GM21423 (cell line): ENCODE measurements around the gene HSBP1L1.
A peak's percentile ranks its signal among the peaks of the same experiment; 100 is the strongest.

ENCODE experiments used
- ATAC-seq: cut with Tn5 transposase; IDR thresholded peaks from one replicate; pipeline ENCODE4 v1.9.1; 2021; ENCODE audit warnings: mild to moderate bottlenecking, moderate library complexity; ENCODE audit not compliant: unreplicated experiment

The HSBP1L1 gene

DNA sequence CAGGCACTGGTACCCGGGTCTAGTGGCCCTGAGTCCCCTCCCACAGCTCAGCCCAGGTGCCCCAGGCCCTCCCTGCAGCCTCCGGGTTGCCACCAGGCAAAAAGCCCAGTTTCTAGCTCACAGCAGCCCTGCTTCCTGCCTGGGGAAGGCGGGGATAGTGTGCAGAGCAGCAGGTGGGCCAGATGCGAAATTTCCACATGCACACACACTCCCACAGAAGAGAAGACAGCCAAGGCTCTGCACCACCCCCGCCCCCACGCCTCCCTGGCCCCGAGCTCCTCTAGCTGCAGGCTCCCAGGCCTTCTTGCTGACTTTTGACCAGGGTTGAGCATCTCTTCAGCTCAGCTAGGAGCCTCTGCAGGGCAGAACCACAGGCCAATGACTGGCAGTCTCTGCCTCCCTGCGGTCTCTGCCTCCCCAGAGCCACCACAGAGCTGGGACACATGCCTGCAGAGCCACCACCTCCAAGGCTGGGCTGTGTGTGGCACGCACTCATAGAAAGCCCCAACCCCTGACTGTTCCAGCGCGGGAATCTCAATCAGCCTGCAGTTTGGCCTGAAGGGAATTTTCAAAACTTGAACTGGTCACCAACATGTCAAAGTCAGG lies 20.2 kb upstream of the HSBP1L1 start:
- no peak for ATAC-seq

DNA sequence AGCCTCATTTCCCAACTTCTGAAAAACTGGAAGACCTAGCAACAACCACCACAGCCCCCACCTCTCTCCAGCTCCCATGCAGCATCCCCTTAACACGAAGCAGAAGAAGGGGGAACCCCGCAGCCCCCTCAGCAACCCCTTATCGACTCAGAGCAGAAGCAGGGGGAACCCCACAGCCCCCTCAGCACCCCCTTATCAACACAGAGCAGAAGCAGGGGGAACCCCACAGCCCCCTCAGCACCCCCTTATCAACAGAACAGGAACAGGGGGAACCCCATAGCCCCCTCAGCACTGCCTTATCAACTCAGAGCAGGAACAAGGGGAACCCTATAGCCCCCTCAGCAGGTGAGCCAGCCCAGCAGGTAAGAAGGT lies 19.7 kb upstream of the HSBP1L1 start:
- ATAC-seq: no peak

DNA sequence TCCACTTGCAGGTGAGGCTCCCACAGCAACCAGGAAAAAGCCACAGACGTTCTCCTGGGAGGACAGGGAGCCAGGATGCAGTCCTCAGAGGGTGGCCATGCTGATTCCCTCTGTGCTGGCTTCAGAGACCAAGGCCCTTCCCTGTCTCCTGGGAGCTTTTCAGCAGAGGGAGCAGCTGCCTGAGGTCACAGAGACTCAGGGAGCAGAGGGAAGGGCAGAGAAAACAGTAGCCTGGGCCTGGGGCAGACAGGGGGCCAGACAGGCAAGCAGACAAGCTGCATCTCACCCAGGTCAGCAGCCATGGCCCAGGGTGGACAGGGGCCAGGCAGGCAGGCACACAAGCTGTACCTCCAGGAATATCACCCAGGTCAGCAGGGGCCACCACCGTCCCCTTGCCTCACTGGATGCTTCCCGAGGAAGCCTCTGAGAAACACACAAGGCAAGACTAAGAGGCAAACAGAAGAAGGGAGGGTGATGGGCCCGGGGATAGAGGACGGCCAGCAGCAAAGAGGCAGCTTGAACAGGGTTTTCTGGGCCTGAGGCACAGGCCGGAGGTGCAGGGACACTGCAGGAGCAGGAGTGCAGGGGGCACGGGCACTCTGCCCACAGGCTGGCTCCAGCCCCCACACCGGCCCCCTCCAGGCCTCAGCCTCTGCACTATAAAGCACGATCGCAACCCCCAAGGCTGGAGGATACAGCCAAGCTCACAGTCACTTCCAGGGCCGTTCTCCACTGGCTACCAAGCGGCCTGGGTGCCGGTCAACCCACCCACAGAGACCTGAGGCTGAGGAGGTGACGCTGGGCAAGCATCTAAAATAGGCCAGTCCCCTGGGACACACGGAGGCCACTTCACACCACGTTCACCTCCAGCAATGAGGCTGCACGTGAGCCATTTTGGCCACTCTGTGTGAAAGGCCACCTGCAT lies 19.1 kb upstream of the HSBP1L1 start:
- ATAC-seq: no peak

DNA sequence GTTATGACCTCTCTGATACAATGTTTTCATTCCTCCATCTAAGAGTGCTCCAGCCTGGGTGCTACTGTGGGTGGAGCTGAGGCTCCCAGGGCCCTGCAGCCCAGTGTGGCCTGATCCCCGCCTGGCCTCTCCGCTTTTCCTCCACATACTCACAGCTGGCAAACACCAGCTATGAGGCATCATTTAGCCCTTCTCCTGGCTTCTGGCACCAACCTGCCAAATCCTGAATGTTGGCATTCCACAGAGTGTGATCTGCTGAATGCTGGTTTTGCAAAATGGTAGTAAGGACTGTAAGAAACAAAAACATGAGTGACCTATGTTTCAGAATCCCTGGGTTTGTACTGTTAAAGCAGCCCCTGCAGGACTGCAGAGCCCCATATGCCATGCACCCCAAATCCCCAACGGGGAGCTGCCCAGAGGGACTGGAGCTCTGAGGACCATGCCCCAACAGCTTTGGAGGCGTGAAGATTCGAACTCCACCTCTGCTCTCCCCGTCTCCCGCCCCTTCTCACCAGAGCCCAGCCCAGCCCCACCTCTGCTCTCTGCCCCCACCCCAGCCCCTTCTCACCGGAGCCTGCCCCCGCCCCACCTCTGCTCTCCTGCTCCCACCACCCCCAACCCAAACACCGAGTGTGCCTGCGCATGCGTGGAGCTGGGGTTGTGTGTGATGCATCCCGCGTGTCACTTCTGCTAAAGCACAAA lies 17.2 kb upstream of the HSBP1L1 start:
- ATAC-seq: no peak

DNA sequence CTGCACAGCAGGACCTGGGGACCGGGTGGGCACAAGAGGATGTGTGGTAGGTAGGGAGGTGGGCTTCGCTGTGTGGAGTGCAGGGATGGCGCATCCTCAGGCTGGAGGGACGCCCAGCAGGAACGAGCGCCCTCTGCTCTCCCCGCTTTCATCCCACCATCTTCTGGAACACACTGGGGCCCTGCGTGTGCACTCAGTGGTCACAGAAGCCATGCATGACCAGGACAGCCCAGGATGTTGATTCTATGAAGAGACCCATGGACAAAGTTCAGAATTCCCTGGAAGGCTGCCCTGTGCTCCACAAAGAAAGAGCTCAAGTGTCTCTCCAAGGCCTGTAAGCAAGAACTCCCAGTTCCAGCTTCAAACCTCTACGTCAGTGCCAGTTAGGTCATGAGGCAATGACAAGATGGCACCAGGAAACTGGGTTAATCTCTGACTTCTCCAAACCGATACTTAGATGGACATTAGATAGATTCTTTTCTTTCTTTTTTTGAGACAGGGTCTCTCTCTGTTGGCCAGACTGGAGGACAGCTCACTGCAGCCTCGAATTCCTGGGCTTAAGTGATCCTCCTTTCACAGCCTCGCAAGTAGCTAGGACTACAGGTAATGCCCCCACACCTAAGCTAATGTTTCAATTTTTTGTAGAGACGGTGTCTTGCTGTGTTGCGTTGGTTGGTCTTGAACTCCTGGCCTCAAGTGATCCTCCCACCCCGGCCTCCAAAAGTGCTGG lies 16.4 kb upstream of the HSBP1L1 start:
- ATAC-seq: no peak

DNA sequence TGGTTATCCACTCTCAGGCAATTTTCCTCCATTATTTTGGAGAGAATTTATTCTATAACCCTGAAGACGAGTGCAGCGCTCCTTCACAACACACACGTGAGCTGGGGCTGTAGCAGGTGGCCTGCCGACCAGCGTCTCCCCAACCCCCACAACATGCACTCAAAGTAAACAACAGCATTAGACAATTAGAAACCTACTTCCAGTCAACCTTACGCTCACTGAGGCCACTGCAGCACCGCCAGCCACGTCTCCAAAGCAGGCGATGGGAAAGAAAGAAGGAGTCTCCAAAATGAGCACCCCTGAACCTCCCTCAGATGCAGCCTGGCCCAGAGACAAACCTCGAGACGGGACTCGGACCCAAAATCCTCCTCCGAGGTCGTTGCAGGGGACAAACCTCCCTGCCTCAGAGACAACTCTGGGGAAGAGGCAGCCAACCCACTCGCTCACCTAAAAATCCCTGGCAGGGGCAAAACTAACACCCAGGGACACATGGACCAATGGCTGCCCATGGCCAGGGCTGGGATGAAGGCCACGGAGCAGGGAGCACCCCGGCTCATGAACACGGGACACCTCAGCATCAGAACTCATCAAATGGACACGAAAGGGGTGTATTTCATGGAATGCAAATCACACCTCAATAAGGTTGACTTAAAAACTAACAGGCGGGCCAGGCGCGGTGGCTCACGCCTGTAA lies 15.6 kb upstream of the HSBP1L1 start:
- no peak for ATAC-seq

DNA sequence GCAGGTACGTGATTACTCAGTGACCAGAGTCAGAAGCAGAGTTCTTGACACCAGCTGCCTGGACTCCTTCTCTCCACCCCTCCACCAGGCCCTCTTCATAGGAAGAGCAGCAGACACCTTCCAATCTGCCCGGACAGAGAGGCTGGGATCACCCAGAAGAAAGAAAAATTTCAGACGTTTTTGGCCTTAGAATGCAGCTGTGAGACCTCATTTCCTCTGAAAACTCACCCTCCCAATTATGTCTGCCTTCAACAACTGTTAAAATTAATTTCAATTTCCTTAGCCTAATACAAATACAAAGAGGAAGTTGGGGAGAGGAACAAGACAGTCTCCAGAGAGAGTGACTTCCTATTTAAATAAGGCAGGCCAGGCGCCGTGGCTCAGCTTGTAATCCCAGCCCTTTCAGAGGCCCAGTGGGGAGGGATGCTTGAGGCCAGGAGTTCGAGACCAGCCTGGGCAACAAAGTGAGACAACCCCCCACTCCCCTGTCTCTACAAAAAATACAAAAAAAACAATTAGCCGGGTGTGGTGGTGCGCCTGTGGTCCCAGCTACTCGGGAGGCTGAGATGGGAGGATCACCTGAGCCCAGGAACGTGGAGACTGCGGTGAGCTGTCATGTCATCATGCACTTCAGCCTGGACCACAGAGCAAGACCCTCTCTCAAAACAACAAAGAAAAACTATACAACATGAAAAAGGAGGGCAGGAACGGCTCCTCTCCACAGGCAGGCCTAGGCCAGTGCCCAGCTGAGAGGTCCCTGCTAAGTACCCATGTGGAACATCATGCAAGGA lies 14.6 kb upstream of the HSBP1L1 start:
- ATAC-seq: no peak

DNA sequence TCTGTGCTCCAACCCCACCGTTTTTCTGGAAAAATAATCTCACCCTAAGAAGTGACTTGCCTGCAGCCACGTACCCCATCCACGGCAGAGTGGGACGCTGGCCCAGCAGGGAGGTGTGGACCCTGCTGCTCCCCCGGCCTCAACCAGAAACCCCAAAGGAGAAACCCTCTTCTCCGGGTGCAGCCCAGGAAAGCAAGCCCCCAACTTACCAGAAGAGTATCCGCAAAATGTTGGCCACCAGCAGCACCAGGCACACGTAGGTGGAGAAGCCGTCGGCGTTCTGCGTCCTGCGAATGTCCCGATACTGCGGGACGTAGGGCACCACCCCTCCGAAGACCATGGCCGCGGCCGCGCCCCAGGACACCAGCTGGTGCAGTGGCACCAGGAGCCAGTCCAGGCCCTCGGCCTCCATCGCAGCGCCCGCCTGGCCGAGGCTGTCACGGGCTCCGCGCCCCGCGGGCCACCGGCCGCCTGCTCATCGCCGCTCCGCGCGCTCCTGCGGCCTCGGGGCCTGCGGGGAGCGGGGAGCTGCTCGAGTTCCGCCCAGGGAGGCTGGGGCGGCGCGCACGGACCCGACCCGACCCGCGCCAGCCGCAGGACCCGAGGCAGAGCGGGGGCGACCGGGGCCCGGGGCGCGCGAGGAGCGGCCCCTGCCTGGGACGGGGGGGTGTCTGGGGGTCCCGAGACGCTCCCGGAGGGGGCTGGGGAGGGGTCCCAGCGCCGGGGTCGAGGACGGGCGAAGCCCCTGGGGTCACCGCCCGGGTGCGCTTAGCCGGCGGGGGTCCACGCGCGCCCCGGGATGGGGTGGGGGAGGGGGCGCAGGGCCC lies 13.7 kb upstream of the HSBP1L1 start:
- ATAC-seq: peak; percentile 31

DNA sequence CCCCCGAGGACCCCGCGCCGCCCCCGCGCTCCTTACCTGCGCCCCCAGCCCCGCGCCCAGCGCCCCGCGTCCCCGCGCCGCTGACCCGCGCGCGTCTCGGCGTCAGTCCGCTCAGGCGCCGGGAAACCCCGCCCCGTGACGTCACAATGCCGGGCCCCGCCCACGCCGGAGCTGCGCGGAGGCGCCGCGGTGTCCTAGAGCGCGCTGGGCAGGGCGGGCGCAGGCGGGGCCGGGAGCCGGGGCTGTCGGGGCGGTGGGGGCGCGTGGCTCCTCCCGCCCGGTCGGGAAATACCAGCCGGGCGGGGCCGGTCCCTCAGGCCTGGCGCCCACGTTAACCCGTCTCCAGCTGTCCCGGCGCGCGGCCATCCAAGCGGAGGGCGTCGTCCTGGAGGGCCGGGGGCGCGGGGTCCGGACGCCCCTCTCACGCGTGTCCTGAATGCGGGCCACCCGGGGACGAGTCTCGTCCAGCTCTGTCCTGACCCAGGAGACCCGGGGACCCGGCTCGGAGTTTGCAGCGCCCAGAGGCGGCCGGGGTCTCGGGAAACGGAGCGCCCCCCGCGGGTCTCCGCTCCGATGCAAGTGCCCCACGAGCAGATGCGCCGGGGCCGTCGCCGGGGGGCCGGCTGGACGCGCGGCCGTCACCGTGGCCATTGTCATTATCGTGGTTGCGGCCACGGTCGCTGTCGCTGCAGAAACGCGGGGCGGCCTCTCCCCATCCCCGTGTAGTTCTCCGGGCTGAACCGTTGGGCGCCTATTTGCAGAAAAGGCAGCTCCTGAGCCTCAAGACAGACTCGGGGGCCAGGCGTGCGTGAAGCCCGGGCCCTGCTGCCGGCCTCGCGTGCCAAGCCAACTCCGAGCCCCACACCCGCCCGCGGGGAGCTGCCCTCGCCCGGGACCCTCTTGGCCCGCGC lies 12.6 kb upstream of the HSBP1L1 start, which contains the start of gene SLC66A2:
TSS of gene SLC66A2 (minus strand) at position 109 of the 911 bp plus-strand sequence. CDS start 727 bp downstream, outside the sequence.
- peak; percentile 84 for ATAC-seq

DNA sequence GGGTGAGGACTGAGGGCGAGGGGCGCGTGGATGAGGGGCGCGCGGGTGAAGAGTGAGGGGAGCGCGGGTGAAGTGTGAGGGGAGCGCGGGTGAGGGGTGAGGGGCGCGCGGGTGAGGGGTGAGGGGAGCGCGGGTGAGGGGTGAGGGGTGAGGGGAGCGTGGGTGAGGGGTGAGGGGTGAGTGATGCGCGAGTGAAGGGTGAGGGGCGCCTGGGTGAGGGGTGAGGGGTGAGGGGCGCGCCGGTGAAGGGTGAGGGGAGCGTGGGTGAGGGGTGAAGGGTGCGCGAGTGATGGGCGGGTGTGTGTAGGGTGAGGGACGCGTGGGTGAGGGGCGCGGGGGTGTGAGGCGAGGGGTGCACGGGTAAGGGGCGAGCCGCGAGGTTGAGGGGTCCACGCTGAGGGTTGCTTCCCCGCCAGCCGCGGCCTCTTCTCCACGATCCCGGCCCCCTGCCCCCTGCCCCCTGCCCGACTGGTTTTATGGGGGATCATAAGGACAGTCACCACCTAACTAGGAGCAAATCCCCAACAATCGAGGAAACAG lies 11.9 kb upstream of the HSBP1L1 start:
- no peak for ATAC-seq

DNA sequence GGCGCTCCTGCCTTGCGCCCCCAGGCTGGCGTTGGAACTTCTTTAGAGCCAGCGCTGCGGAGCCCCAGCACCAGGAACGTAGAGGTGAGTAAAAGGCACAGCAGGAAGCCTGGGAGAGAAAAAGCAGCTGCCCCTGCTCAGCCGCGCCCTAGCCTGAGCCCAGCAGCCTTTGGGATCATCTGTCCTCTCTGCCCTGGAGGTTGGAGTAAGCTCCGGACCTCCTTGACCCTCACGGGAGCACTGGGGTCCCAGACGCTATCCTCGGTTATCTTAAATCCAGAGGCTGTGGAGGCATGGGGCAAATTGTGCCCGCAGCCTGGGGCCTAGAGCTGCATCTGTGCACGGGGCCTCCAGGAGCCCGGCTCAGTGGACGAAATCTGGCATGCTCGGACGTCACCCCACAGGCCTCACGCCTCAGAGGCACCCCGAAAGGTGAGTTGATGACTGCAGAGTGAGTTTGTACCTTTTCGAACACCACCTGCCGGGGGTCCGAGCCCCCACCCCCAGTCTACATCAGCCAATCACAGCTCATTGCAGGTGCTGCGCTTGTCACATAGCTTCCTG lies 11.4 kb upstream of the HSBP1L1 start:
- no peak for ATAC-seq

DNA sequence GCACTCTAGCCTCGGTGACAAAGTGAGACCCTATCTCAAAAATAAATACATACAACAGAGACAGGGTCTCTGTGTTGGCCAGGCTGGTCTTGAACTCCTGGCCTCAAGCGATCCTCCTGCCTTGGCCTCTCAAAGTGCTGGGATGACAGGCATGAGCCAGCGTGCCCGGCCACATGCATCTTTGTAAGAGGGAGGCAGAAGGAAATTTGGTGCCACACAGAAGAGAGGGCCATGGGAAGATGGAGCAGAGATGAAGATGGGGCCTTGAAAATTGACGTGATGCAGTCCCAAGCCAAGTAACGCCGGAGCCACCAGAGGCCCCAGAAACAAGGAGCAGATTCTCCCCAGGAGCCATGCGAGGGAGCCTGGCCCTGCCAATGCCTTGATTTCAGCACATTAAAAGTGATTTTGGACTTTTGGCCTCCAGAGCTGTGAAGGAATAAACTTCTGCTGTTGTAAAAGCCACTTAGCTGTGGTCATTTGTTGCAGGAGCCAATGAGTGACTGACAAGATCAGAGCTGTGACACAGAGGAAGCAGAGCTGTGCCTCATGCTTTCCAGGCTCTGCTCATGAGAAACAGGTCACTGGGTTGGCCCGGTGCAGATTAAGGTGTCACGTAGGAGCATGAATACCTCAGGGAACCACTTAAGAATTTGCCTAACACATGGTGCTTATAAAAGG lies 10.3 kb upstream of the HSBP1L1 start:
- no peak for ATAC-seq

DNA sequence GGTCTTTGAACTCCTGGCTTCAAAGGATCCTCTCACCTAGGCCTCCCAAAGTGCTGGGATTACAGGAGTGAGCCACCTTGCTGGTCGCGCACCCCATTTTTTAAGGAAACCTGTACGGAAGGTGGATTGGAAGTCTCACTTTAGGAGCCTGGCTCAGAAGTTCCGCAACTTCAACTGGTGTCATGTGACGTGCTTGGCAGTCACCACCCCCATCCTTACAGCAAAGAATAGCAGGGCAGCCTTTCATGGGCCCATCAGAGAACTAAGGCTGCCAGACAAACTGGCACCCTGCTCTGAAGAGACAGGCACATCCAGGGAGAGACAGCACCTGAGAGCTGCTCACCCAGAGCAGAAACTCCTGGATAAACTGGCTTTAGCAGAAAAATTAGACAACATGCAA lies 9.7 kb upstream of the HSBP1L1 start:
- ATAC-seq: no peak

DNA sequence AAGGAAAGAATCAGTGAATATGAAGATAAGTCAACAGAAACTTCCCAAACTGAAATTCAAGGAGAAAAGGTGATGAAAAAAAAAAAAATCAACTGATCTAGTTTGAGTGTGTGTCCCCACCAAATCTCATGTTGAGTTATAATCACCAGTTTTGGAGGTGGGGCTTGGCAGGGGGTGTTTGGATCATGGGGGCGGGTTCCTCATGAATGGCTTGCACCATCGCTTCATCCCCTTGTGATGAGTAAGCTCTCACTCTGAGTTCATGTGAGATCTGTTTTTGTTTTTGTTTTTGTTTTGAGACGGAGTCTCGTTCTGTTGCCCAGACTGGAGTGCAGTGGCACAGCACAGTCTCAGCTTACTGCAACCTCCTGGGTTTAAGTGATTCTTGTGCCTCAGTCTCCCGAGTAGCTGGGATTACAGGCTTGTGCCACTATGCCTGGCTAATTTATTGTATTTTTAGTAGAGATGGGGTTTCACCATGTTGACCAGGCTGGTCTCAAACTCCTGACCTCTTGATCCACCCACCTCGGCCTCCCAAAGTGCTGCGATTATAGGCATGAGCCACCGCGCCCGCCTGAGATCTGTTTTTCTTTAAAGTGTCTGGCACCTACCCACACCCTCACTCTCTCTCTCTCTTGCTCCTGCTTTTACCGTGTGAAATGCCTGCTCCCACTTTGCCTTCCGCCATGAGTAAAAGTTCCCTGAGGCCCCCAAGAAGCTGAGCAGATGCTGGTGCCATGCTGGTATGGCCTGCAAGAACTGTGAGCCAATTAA lies 9.0 kb upstream of the HSBP1L1 start:
- no peak for ATAC-seq

DNA sequence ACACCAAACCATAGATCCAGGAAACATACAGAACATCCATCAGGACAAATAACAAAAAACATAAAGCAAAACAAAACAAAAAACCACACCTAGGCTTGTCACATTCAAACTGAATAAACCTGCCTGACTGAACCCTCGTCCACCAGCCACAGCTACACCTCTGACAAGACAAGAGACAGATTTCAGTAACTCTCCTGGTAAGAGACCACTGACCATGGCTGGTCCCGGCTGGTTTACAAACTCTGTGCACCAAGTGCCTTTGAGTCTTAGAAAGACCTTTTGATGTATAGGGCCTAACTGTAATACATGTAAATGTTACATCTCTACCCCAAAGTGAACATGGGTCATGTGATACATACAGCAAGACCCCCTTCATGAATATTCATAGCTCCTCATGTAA lies 8.2 kb upstream of the HSBP1L1 start:
- no peak for ATAC-seq

DNA sequence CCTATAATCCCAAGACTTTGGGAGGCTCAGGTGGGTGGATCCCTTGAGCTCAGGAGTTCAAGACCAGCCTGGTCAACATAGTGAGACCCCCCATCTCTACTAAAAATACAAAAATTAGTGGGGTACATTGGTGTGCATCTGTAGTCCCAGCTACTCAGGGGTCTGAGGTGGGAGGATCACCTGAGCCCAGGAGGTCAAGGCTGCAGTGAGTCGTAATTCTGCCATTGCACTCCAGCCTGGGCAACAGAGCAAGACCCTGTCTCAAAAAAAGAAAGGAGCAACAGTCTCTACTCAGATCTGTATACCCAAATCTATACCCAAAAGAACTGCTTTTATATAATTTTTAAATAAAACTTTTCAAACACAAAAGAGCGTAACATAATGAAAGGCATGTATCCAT lies 5.5 kb upstream of the HSBP1L1 start:
- no peak for ATAC-seq
